Measurements from ENCODE around the gene PHC2. TPM values are rescaled to one million over a fixed set of nuclear protein-coding genes. Genes with fewer than 3 reads are reported as not detected.
A peak's percentile ranks its signal among the peaks of the same experiment; 100 is the strongest.

PHC2 gene
- total RNA-seq, 3 donors from 2014 or later (not counting 1 experiment from before 2014, with no cell fraction given), result 36.6 to 46.6 (median 39.5) TPM

DNA sequence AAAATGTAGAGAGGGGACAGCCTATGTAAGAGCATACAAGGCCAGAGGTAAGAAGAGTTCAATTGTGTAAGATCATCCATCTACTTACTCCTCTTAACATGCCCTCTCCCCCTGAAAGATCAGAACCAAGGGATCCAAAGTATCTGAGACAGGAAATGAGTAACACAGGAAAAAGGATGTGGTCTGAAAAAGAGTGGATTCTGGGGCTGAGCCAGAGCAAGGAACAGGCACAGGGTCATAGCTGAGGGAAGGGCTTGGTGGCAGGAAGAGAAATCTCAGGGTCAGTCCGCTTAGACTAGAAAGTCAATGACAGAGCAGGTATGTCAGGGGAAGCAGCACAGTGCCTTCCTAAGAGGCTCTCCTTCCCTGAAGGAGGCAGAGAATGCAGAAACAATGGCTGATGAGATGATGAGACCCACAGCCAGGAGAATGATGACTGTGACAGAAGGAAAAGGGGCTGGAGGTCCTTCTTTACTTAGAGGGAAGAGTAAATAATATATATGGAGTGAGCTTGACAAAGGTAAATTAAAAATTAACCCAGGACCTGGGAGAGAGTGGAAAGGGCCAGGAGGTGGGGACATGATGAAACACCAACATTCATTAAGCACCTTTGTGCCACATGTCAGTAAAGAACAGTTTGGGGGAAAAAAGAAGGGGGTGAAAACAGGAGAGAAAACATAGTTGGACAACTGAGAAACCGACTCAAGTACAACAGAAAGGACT, 83.8 kb downstream of the PHC2 start:
- Mint-ChIP-seq H3K27me3 (ENCODE audit: low read depth in 2 of 2) (no peaks in the 10 kb centered on the region), H3K27ac (peak overlapping the region; percentile 25 to 57), H3K4me1 (peaks cover 39 to 49% of the 10 kb centered on the region in 2 donors), H3K36me3 (no peaks in the 10 kb centered on the region), H3K4me3 (peak overlapping the region; percentile 75), H3K9me3 (no peaks in the 10 kb centered on the region)
- H3K36me3 ChIP-seq (ENCODE audit: control insufficient read depth, insufficient read depth, low read length), result no peaks in the 10 kb centered on the region
- no peaks in the 10 kb centered on the region for H3K27me3 ChIP-seq (ENCODE audit: control insufficient read depth, insufficient read depth, low read length)
- H3K27ac ChIP-seq (ENCODE audit: low read length), result no peak overlapping the region
- ATAC-seq (no peak), DNase-seq (peak in 1 of 2 donors; percentile 16)
- intact Hi-C loops (cut with micrococcal nuclease), result no loop called here
- no peaks in the 10 kb centered on the region for H3K9me3 ChIP-seq (ENCODE audit: control insufficient read depth, insufficient read depth, low read length)
- no peak overlapping the region for H3K4me3 ChIP-seq (ENCODE audit: low read length)
- 59% methylated on average over 1 of the region's 2 CpGs for WGBS (ENCODE audit: insufficient coverage)
- TF ChIP-seq, protein P1, sequence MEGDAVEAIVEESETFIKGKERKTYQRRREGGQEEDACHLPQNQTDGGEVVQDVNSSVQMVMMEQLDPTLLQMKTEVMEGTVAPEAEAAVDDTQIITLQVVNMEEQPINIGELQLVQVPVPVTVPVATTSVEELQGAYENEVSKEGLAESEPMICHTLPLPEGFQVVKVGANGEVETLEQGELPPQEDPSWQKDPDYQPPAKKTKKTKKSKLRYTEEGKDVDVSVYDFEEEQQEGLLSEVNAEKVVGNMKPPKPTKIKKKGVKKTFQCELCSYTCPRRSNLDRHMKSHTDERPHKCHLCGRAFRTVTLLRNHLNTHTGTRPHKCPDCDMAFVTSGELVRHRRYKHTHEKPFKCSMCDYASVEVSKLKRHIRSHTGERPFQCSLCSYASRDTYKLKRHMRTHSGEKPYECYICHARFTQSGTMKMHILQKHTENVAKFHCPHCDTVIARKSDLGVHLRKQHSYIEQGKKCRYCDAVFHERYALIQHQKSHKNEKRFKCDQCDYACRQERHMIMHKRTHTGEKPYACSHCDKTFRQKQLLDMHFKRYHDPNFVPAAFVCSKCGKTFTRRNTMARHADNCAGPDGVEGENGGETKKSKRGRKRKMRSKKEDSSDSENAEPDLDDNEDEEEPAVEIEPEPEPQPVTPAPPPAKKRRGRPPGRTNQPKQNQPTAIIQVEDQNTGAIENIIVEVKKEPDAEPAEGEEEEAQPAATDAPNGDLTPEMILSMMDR (IDR thresholded peaks at IDR 0.05), result no peak
- peaks cover 35% of the 10 kb centered on the region for H3K4me1 ChIP-seq (ENCODE audit: control insufficient read depth, insufficient read depth, low read length)

DNA sequence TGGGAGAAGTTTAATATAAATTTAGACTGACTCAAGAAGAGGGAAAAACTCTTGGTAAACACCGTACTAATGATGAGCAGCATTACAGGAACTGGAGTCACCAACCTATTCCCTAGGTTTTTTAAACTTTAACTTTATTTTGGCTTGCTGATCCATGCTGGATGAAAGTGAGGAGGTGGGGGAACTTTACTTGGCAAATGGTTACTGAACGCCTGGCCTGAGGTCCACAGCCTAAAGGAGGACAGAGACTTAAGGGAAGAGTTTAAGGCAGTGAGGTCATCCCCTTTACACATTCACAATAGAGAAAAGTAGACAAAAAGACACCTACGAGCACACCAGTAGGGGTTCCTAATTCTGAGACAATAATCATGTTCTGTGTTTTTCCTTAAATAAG, 84.4 kb downstream of the PHC2 start:
- Mint-ChIP-seq H3K27me3 (ENCODE audit: low read depth in 2 of 2) (no peaks in the 10 kb centered on the region), H3K9me3 (no peaks in the 10 kb centered on the region), H3K36me3 (no peaks in the 10 kb centered on the region), H3K27ac (peak overlapping the region; percentile 25 to 57), H3K4me3 (peak overlapping the region; percentile 75), H3K4me1 (peaks cover 39 to 50% of the 10 kb centered on the region in 2 donors)
- DNase-seq, result no peak
- Histone ChIP-seq H3K9me3 (ENCODE audit: control insufficient read depth, insufficient read depth, low read length) (no peaks in the 10 kb centered on the region), H3K27ac (ENCODE audit: low read length) (no peak overlapping the region), H3K4me1 (ENCODE audit: control insufficient read depth, insufficient read depth, low read length) (peaks cover 36% of the 10 kb centered on the region), H3K27me3 (ENCODE audit: control insufficient read depth, insufficient read depth, low read length) (no peaks in the 10 kb centered on the region), H3K4me3 (ENCODE audit: low read length) (no peak overlapping the region), H3K36me3 (ENCODE audit: control insufficient read depth, insufficient read depth, low read length) (no peaks in the 10 kb centered on the region)
- no peak for ATAC-seq
- intact Hi-C loops (cut with micrococcal nuclease), result no loop called here
- TF ChIP-seq, protein P1 (IDR thresholded peaks at IDR 0.05), result no peak
- 100% methylated on average over 1 of the region's 3 CpGs for WGBS (ENCODE audit: insufficient coverage)

DNA sequence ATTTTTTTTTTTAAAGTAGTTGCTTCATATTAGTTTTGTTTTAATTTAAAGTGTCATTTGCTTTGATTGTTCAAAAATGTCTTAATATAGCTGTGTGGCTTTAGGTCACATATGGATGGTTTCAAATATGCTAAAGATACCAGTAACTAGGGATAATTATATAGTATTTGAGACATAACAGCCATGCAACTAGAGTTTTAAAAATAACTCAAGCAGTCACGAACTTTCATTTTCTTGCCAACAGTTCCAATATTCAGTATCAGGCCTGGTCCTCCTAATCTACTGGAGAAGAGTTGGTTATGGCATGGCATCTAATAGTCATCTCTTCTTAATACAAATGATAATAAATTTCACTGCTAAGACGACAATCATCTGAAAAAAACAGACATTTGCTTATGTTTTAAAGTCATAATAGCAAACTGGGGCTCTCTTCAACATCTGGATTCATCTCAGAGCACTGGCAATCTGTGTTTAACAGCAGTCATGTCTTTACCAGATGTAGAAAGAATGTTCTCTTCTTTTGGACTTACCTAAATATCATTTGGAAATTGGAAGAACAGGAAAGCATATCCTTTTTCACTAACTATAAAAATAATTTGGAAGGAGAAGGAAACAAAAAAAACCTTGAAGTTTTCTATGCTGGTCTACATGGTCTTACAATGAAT, 85.9 kb downstream of the PHC2 start:
- H3K27me3 Mint-ChIP-seq (ENCODE audit: low read depth in 2 of 2), result no peaks in the 10 kb centered on the region
- no peak overlapping the region for H3K4me3 ChIP-seq (ENCODE audit: low read length)
- no peak overlapping the region for H3K4me3 Mint-ChIP-seq
- intact Hi-C loops (cut with micrococcal nuclease), result no loop called here
- peaks cover 27% of the 10 kb centered on the region for H3K4me1 ChIP-seq (ENCODE audit: control insufficient read depth, insufficient read depth, low read length)
- no peaks in the 10 kb centered on the region for H3K36me3 ChIP-seq (ENCODE audit: control insufficient read depth, insufficient read depth, low read length)
- no peaks in the 10 kb centered on the region for H3K9me3 ChIP-seq (ENCODE audit: control insufficient read depth, insufficient read depth, low read length)
- no peaks in the 10 kb centered on the region for H3K9me3 Mint-ChIP-seq
- DNase-seq (no peak), ATAC-seq (no peak)
- H3K27ac ChIP-seq (ENCODE audit: low read length), result no peak overlapping the region
- no peaks in the 10 kb centered on the region for H3K36me3 Mint-ChIP-seq
- H3K4me1 Mint-ChIP-seq, result peaks cover 35 to 55% of the 10 kb centered on the region in 2 donors
- TF ChIP-seq, protein P1 (IDR thresholded peaks at IDR 0.05), result no peak
- no peak overlapping the region for H3K27ac Mint-ChIP-seq
- no peaks in the 10 kb centered on the region for H3K27me3 ChIP-seq (ENCODE audit: control insufficient read depth, insufficient read depth, low read length)
- 64% methylated on average over 1 of the region's 2 CpGs for WGBS (ENCODE audit: insufficient coverage)

All from natural killer cell (primary cell).